Measurements from ENCODE around the gene LANCL1. TPM values are rescaled to one million over a fixed set of nuclear protein-coding genes. Genes with fewer than 3 reads are reported as not detected.

Gene LANCL1
- total RNA-seq, 1 experiment from 2014 or later = 49.9 TPM

- H3K79me2 ChIP-seq (ENCODE audit: insufficient read depth, low read length) = no peaks in the 10 kb centered on the region
These were observed 43.9 kb downstream of the LANCL1 start for GRCh38 chr2:210432633-210433032.

More at GRCh38 chr2:210432633-210433032, 43.9 kb downstream of the LANCL1 start:
- Histone ChIP-seq H3K27ac (ENCODE audit: insufficient read length, low read depth, low read length) (no peak overlapping the region), H3K9ac (ENCODE audit: extremely low read depth, insufficient read length, low read length) (no peak overlapping the region), H3K23ac (ENCODE audit: insufficient read length, low read depth, low read length) (no peak overlapping the region), H4K20me1 (ENCODE audit: control insufficient read depth, insufficient read depth, insufficient read length) (no peaks in the 10 kb centered on the region), H4K5ac (ENCODE audit: insufficient read length, low read depth, low read length) (no peak overlapping the region), H2AK5ac (ENCODE audit: insufficient read length, low read length) (no peak overlapping the region), H2BK120ac (ENCODE audit: low read depth, low read length, poor library complexity, severe bottlenecking) (no peak overlapping the region), H2BK15ac (ENCODE audit: low read depth, low read length) (no peak overlapping the region), H2BK5ac (ENCODE audit: insufficient read length, low read length) (no peak overlapping the region), H3K14ac (ENCODE audit: insufficient read depth, low read length) (no peak overlapping the region), H4K8ac (replicated peaks; ENCODE audit: insufficient read length, low read depth, low read length) (no peak overlapping the region), H3K79me1 (ENCODE audit: insufficient read depth, low read depth, low read length, poor library complexity, severe bottlenecking) (no peaks in the 10 kb centered on the region), H3T11ph (ENCODE audit: low read length) (no peak overlapping the region), H3K4me1 (ENCODE audit: insufficient read depth, low read length) (no peaks in the 10 kb centered on the region), H3K56ac (ENCODE audit: insufficient read length, low read depth, low read length) (no peak overlapping the region), H3K23me2 (ENCODE audit: insufficient read length, low read depth, low read length, poor library complexity, severe bottlenecking) (no peaks in the 10 kb centered on the region), H4K91ac (ENCODE audit: insufficient read length, low read depth, low read length) (no peak overlapping the region), H3K27me3 (ENCODE audit: insufficient read depth, low read length) (no peaks in the 10 kb centered on the region), H2BK12ac (ENCODE audit: insufficient read length, low read depth, low read length) (no peak overlapping the region), H3K9me3 (ENCODE audit: control insufficient read depth, low read depth, low read length) (peaks cover 7% of the 10 kb centered on the region), H3K4ac (ENCODE audit: low read depth, low read length) (no peak overlapping the region), H2BK20ac (ENCODE audit: low read depth, low read length, poor library complexity, severe bottlenecking) (no peak overlapping the region), H3K18ac (ENCODE audit: insufficient read length, low read depth, low read length) (no peak overlapping the region), H2AFZ (ENCODE audit: low read length) (no peak overlapping the region), H3K4me2 (ENCODE audit: insufficient read depth, insufficient read length, low read length) (no peak overlapping the region)
- Mint-ChIP-seq H3K36me3 (ENCODE audit: insufficient read depth in 1 of 3, low read depth in 3 of 3) (peaks cover 35 to 84% (median 60%) of the 10 kb centered on the region in 3 experiments), H3K9me3 (peaks cover 8 to 14% of the 10 kb centered on the region in 2 experiments), H3K27me3 (ENCODE audit: low read depth) (no peaks in the 10 kb centered on the region), H3K4me3 (no peak overlapping the region), H3K27ac (no peak overlapping the region; a peak in 1 of 7 replicates), H3K4me1 (no peaks in the 10 kb centered on the region)
- no peak for TF ChIP-seq CTCF (conservative IDR thresholded peaks at IDR 0.05)
- WGBS (ENCODE audit: extremely low coverage, insufficient read length, low lambda C conversion rate) = no CpG with 5 or more reads among the region's 1 CpG
- no peak for DNase-seq

All from H9 (cell line).